GM12865 (cell line): ENCODE measurements around the gene APOH.
A peak's percentile ranks its signal among the peaks of the same experiment; 100 is the strongest.

ENCODE experiments used
- DNase-seq: peaks from one replicate; pipeline ENCODE4 v3.0.0; 2010; ENCODE audit warnings: low read depth
- H3K4me3 ChIP-seq: 2 replicates; pipeline ENCODE4 v1.5.1; 2011; ENCODE audit warnings: mild to moderate bottlenecking, low read depth, low read length, control low read depth
- TF ChIP-seq, protein P1 (sequence below): IDR thresholded peaks from 2 replicates; pipeline ENCODE4 v1.5.1; 2011; ENCODE audit warnings: low read length, control low read depth, low read depth, inconsistent platforms; ENCODE audit not compliant: insufficient read depth; ENCODE audit errors: missing control alignments

Gene APOH

GRCh38 chr17:66198242-66198641 lies 31.0 kb downstream of the APOH start:
- DNase-seq: no peak
- TF ChIP-seq, protein P1, sequence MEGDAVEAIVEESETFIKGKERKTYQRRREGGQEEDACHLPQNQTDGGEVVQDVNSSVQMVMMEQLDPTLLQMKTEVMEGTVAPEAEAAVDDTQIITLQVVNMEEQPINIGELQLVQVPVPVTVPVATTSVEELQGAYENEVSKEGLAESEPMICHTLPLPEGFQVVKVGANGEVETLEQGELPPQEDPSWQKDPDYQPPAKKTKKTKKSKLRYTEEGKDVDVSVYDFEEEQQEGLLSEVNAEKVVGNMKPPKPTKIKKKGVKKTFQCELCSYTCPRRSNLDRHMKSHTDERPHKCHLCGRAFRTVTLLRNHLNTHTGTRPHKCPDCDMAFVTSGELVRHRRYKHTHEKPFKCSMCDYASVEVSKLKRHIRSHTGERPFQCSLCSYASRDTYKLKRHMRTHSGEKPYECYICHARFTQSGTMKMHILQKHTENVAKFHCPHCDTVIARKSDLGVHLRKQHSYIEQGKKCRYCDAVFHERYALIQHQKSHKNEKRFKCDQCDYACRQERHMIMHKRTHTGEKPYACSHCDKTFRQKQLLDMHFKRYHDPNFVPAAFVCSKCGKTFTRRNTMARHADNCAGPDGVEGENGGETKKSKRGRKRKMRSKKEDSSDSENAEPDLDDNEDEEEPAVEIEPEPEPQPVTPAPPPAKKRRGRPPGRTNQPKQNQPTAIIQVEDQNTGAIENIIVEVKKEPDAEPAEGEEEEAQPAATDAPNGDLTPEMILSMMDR: no peak
- H3K4me3 ChIP-seq: no peak overlapping the region

DNA sequence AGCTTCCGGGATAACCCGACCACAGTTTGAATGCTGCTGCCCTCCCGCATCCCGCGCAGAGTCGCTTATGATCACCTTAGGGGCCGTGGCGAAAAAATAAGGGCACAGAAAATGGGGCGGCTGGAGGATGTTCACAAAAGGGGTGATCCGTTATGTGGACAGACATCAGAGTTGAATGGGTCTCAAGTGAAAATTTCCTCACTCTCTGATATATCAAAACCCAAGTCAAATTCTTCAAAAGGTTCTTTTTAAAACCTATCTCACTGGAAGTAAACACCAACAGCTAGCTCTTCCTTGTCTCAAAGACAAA lies 36.9 kb downstream of the APOH start:
- no peak for DNase-seq
- peak overlapping the region; percentile 62 for H3K4me3 ChIP-seq
- TF ChIP-seq, protein P1: no peak

DNA sequence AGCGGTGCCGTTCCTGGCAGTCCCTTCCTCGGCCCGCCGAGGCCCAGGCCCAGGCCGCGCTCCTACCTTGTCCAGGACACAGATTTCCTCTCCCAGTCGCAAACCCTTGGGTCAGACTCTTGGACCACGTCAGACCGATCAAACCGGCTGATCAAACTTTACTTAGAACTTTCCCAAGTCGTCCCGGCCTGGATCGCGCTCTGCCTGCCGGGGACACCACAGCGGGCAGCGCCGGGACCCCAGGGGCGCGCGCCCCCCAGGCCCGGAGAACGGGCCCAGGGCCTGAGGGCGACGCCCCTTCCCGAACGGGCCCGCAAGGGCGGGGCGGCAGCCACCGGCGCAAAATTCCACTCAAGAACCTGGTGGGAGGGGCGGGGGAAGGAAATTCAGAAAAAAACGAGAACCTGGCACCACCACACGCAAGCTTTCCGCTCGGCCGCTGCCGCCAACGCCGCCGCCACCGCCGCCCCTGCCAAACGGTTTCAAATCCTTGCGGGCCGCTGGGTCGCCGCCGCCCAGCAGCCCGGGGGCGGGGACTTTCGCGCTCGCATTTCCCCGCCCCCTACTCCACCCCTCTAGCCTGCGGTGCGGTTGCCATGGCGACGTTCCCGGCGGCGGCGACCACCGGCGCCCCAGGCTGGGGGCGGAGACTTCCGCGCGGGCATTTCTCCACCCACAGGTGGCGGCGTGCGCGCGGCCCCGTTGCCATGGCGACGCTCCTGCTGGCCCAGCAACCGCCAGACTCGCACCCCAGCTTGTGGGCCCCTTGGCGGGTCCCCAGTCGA lies 37.4 kb downstream of the APOH start, which contains the start of gene CEP112:
Gene CEP112 (minus strand): TSS at position 541 of the 785 bp plus-strand sequence.
- peak; percentile 86 for DNase-seq
- peak within 1 kb of the TSS; percentile 62 for H3K4me3 ChIP-seq
- TF ChIP-seq, protein P1: no peak

- H3K4me3 ChIP-seq: peak overlapping the region; percentile 62
- DNase-seq: no peak
- TF ChIP-seq, protein P1: no peak
Observed at GRCh38 chr17:66190738-66191592, 38.2 kb downstream of the APOH start.

- H3K4me3 ChIP-seq: no peak overlapping the region
- TF ChIP-seq, protein P1: no peak
- no peak for DNase-seq
Observed at GRCh38 chr17:66187718-66188117, 41.5 kb downstream of the APOH start.

- H3K4me3 ChIP-seq: no peak overlapping the region
- no peak for DNase-seq
- TF ChIP-seq, protein P1: no peak
Observed at GRCh38 chr17:66185862-66186261, 43.4 kb downstream of the APOH start.

DNA sequence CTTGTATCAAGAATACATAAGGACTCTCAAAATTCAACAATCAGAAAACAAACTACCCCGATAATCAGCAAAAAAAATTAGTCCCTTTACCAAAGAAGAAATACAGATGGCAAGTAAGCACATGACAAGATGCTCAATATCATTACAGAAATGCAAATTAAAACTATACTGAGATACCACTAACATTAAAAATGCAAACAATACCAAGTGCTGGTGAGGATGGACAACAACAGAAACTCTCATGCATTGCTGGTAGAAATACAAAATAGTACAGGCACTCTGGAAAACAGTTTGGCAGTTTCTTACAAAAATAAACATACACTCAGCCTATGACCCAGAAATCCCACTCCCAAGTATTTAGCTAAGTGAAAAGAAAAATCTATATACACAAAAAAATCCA lies 44.8 kb downstream of the APOH start:
- no peak for DNase-seq
- TF ChIP-seq, protein P1: no peak
- no peak overlapping the region for H3K4me3 ChIP-seq
